SU-DHL-6 (cell line): Measurements from ENCODE around the gene CELSR1.

Experiments
- H2AFZ ChIP-seq: fragments of 200-600 bp; sonication (generic); 2 replicates; pipeline ENCODE4 v1.6.1; 2014; ENCODE audit warnings: low read depth, mild to moderate bottlenecking, moderate library complexity, mixed read lengths, antibody characterized with exemption, low read length; ENCODE audit not compliant: severe bottlenecking
- H3F3A ChIP-seq: fragments of 200-600 bp; shearing (Covaris generic); 2 replicates; pipeline ENCODE4 v1.6.0; 2016; ENCODE audit warnings: antibody characterized with exemption, mild to moderate bottlenecking; ENCODE audit not compliant: insufficient read depth
- H3K27ac ChIP-seq: fragments of 200-600 bp; sonication (generic); 2 replicates; pipeline ENCODE4 v1.5.1; 2016; ENCODE audit warnings: low read depth, mild to moderate bottlenecking, low read length, moderate library complexity, mixed read lengths
- H3K27me3 ChIP-seq: fragments of 200-600 bp; sonication (generic), shearing (Covaris generic); 2 replicates; pipeline ENCODE4 v1.6.0; 2014; ENCODE audit warnings: mild to moderate bottlenecking, low read length
- H3K36me3 ChIP-seq: fragments of 200-600 bp; sonication (generic); 2 replicates; pipeline ENCODE4 v1.6.1; 2014; ENCODE audit warnings: mild to moderate bottlenecking, low read length, mixed read lengths
- H3K4me2 ChIP-seq: fragments of 300-600, 200-600 bp; shearing (Covaris generic), sonication (generic); 2 replicates; pipeline ENCODE4 v1.6.0; 2014; ENCODE audit warnings: low read length, low read depth, mild to moderate bottlenecking; ENCODE audit not compliant: poor library complexity, severe bottlenecking
- H3K4me3 ChIP-seq: fragments of 200-600 bp; sonication (generic); 2 replicates; pipeline ENCODE4 v1.5.1; 2014; ENCODE audit warnings: antibody characterized with exemption, low read length, mild to moderate bottlenecking, mixed read lengths; ENCODE audit not compliant: insufficient read depth, poor library complexity, severe bottlenecking
- H3K79me2 ChIP-seq: fragments of 200-600 bp; sonication (generic); 2 replicates; pipeline ENCODE4 v1.6.1; 2014; ENCODE audit warnings: mild to moderate bottlenecking, low read length, moderate library complexity; ENCODE audit not compliant: insufficient read depth
- H3K9ac ChIP-seq: fragments of 200-600 bp; sonication (generic); 2 replicates; pipeline ENCODE4 v1.7.0; 2014; ENCODE audit warnings: mild to moderate bottlenecking, low read length
- H3K9me2 ChIP-seq: fragments of 200-600 bp; sonication (generic); replicated peaks from 2 replicates; pipeline ENCODE4 v1.6.1; 2014; ENCODE audit warnings: low read length; ENCODE audit not compliant: insufficient read depth
- H3K9me3 ChIP-seq: fragments of 200-600 bp; sonication (generic); 2 replicates; pipeline ENCODE4 v1.6.1; 2014; ENCODE audit warnings: low read length, mixed read lengths; ENCODE audit not compliant: insufficient read depth
- H4K20me1 ChIP-seq: fragments of 200-600 bp; sonication (generic); 2 replicates; pipeline ENCODE4 v1.6.1; 2014; ENCODE audit warnings: low read depth, mild to moderate bottlenecking, antibody characterized with exemption, low read length, moderate library complexity, mixed read lengths
- CTCF ChIP-seq: fragments of 200-600 bp; sonication (generic); IDR thresholded peaks from one replicate; pipeline ENCODE4 v1.5.1; 2017; ENCODE audit warnings: antibody characterized with exemption, mild to moderate bottlenecking, low read length, moderate library complexity; ENCODE audit not compliant: insufficient read depth, poor library complexity, severe bottlenecking
- EZH2phosphoT487 ChIP-seq: fragments of 200-600 bp; sonication (generic), shearing (Covaris generic); conservative IDR thresholded peaks from 2 replicates; pipeline ENCODE4 v1.6.1; 2018; ENCODE audit warnings: mild to moderate bottlenecking, antibody characterized with exemption, low read length, moderate library complexity, mixed read lengths

The CELSR1 gene

DNA sequence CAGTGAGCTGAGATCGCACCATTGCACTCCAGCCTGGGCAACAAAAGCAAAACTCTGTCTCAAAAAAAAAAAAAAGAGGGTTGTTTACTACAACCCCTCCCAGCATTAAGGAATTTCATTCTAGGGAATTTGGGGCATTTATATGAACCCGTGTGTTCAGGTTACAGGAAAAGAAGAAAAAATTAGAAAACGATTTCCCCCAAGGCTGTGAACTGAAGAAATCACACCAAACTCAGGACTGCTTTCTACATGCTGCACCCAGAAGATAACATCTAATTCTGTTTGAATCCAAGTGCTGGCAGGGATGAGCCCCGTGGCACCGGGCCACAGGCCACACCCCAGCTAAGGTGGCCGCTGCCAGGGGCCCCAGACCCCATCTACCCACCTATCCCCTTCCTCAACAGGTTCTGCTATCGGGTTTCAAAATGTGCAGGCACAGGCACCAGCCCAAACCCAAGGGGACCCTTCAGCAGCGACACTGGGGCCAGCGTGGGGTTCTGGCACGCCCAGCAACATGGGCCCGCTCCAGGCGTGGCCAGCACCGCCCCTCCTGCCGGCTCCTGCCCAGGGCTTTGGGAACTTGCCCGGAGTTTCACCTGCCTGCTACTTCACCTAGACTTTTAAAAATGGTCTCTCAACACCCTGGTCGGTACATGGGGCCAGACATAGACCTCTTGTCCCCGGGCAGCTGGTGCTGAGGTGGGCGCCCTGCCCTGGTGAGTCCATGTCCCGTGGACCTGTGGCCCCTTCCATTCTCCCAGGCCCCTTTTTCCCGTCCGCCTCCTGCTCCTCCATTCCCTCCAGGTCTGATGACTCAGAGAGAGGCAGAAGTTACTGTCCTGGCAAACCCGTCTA lies 11.8 kb downstream of the CELSR1 start:
- Histone ChIP-seq H3K9me3 (no peaks in the 10 kb centered on the region), H3K4me2 (no peak overlapping the region), H3K27me3 (no peaks in the 10 kb centered on the region), H3K4me3 (no peak overlapping the region), H4K20me1 (no peaks in the 10 kb centered on the region), H3K79me2 (no peaks in the 10 kb centered on the region), H3K9me2 (no peaks in the 10 kb centered on the region), H3K27ac (no peak overlapping the region), H3K9ac (no peak overlapping the region), H2AFZ (no peak overlapping the region), H3F3A (no peaks in the 10 kb centered on the region), H3K36me3 (no peaks in the 10 kb centered on the region)
- TF ChIP-seq EZH2phosphoT487 = no peak
- TF ChIP-seq CTCF = no peak

DNA sequence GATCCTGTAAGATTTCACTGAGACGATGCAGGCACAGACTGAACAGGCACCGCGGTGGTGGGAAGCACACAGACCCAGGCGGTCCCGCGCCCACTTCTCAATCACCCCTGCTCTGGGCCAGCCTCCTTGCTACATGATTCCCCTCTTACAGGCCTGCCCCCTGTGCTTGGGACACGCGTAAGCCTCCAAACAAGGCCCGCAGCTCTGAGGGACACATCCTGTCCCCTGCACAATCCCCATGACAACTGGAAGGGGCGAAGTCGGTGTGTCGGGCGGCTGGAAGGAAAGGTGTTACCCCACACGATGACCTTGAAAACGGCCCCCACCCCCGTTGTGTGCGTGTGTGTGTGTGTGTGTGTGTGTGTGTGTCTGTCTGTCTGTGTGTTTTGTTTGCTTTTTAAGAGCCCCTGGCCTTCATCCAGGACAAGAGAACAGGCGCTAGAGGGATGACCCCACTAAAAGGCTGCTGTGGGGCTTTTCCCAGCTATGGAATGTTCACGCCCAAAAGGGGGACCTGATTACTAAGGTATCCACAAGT lies 13.1 kb downstream of the CELSR1 start:
- no peak for TF ChIP-seq EZH2phosphoT487
- TF ChIP-seq CTCF = no peak
- H3K9me2 ChIP-seq = no peaks in the 10 kb centered on the region
- no peak overlapping the region for H3K27ac ChIP-seq
- no peak overlapping the region for H3K4me2 ChIP-seq
- no peak overlapping the region for H2AFZ ChIP-seq
- no peaks in the 10 kb centered on the region for H3K27me3 ChIP-seq
- H3K9me3 ChIP-seq = no peaks in the 10 kb centered on the region
- H3K4me3 ChIP-seq = no peak overlapping the region
- no peak overlapping the region for H3K9ac ChIP-seq
- no peaks in the 10 kb centered on the region for H3K36me3 ChIP-seq
- H4K20me1 ChIP-seq = no peaks in the 10 kb centered on the region
- H3K79me2 ChIP-seq = no peaks in the 10 kb centered on the region
- no peaks in the 10 kb centered on the region for H3F3A ChIP-seq

GRCh38 chr22:46522797-46523196 lies 14.6 kb downstream of the CELSR1 start:
- H3K4me2 ChIP-seq = no peak overlapping the region
- no peaks in the 10 kb centered on the region for H4K20me1 ChIP-seq
- H3K4me3 ChIP-seq = no peak overlapping the region
- no peaks in the 10 kb centered on the region for H3K27me3 ChIP-seq
- no peaks in the 10 kb centered on the region for H3K9me2 ChIP-seq
- no peaks in the 10 kb centered on the region for H3F3A ChIP-seq
- no peaks in the 10 kb centered on the region for H3K36me3 ChIP-seq
- H3K27ac ChIP-seq = no peak overlapping the region
- no peaks in the 10 kb centered on the region for H3K79me2 ChIP-seq
- H3K9ac ChIP-seq = no peak overlapping the region
- H3K9me3 ChIP-seq = no peaks in the 10 kb centered on the region
- H2AFZ ChIP-seq = no peak overlapping the region
- TF ChIP-seq EZH2phosphoT487 (no peak), CTCF (no peak)
